Posterior cingulate gyrus (tissue), 11 donors: ENCODE data around the gene LIN7B.
A peak's percentile ranks its signal among the peaks of the same experiment; 100 is the strongest.
"Not testable (repeated sequence)": the region's sequence is repeated elsewhere in the genome, so short reads cannot be mapped to it uniquely, and the experiment has no call there.

Experiments
- DNase-seq, 10 donors: peaks; one replicate each; pipeline versions ENCODE4 v3.0.0 to v3.0.0-alpha.2; 2020 to 2021; ENCODE audit warnings: mixed read lengths in 3 of 10
- intact Hi-C: fragments of 100-400 bp; cut with DNase I; formaldehyde crosslinking; loops from one replicate; pipeline ENCODE4 v1.15.1; 2023

The LIN7B gene

GRCh38 chr19:49118565-49119410, 4.6 kb downstream of the LIN7B start, which contains the start of gene C19orf73:
Gene C19orf73, minus strand, starts transcription at chr19:49119143. Its CDS starts 121 bp downstream, at chr19:49119022.
- DNase-seq, result peak; percentile 92 to 100 (median 97)
- intact Hi-C loops, result no loop called here

- peak; percentile 34 to 93 (median 56) for DNase-seq
- intact Hi-C loops, result no loop called here
Measured at GRCh38 chr19:49119411-49120324, 5.5 kb downstream of the LIN7B start, which contains the start of gene PPFIA3. Gene PPFIA3, plus strand, starts transcription at chr19:49119544. Its CDS starts 8,330 bp downstream, at chr19:49127874.

GRCh38 chr19:49120325-49120683, 6.1 kb downstream of the LIN7B start:
- intact Hi-C loops, result no loop called here
- DNase-seq, result no peak

- DNase-seq, result no peak
- intact Hi-C loops, result no loop called here
Measured at GRCh38 chr19:49120868-49121267, 6.7 kb downstream of the LIN7B start.

GRCh38 chr19:49121841-49122240, 7.7 kb downstream of the LIN7B start:
- DNase-seq, intact Hi-C loops: not testable (repeated sequence)

GRCh38 chr19:49123285-49123684, 9.1 kb downstream of the LIN7B start:
- intact Hi-C loops, DNase-seq: not testable (repeated sequence)

- intact Hi-C loops, result no loop called here
- DNase-seq, result no peak
Measured at GRCh38 chr19:49125025-49125731, 11.0 kb downstream of the LIN7B start.

GRCh38 chr19:49126575-49126974, 12.4 kb downstream of the LIN7B start:
- intact Hi-C loops, result no loop called here
- DNase-seq, result no peak

GRCh38 chr19:49127225-49127624, 13.1 kb downstream of the LIN7B start:
- intact Hi-C loops, DNase-seq: not testable (repeated sequence)

GRCh38 chr19:49127674-49128544, 13.7 kb downstream of the LIN7B start:
- peak; percentile 94 to 99 (median 96) for DNase-seq
- intact Hi-C loops, result no loop called here

- no peak for DNase-seq
Measured at GRCh38 chr19:49128545-49129237, 14.5 kb downstream of the LIN7B start.

GRCh38 chr19:49129238-49129583, 15.0 kb downstream of the LIN7B start:
- DNase-seq, result no peak
- intact Hi-C loops, result no loop called here

More at GRCh38 chr19:49128545-49129237, 14.5 kb downstream of the LIN7B start:
- intact Hi-C loops, result no loop called here

GRCh38 chr19:49130325-49130724, 16.2 kb downstream of the LIN7B start:
- intact Hi-C loops, result no loop called here
- DNase-seq, result peak in 5 of 10 donors; percentile 27 to 90 (median 54)

GRCh38 chr19:49132974-49133609, 18.9 kb downstream of the LIN7B start:
- DNase-seq, result no peak
- intact Hi-C loops, result no loop called here

GRCh38 chr19:49133621-49134454, 19.7 kb downstream of the LIN7B start:
- no peak for DNase-seq
- intact Hi-C loops, result no loop called here

- intact Hi-C loops, result no loop called here
- no peak for DNase-seq
Measured at GRCh38 chr19:49135686-49136085, 21.5 kb downstream of the LIN7B start.

GRCh38 chr19:49136771-49137171, 22.6 kb downstream of the LIN7B start:
- intact Hi-C loops, result no loop called here
- no peak for DNase-seq

GRCh38 chr19:49140951-49141350, 26.8 kb downstream of the LIN7B start:
- DNase-seq, result no peak
- intact Hi-C loops, result no loop called here
